HL-60 (cell line): Measurements from ENCODE around the gene TPM1.

Experiments used
- CTCF ChIP-seq: IDR thresholded peaks from one replicate; pipeline ENCODE4 v1.5.1; 2011; ENCODE audit warnings: low read length, control low read depth, inconsistent platforms; ENCODE audit not compliant: insufficient read depth
- REST ChIP-seq: IDR thresholded peaks from 2 replicates; pipeline ENCODE4 v1.6.1; 2012; ENCODE audit warnings: low read depth; ENCODE audit not compliant: insufficient replicate concordance

- TF ChIP-seq CTCF (no peak), REST (no peak)
Measured at GRCh38 chr15:63082366-63082765, 39.8 kb downstream of the TPM1 start.
